Breast epithelium (tissue), 4 donors: ENCODE measurements around the gene TBPL2. TPM values are rescaled to one million over a fixed set of nuclear protein-coding genes. Genes with fewer than 3 reads are reported as not detected.
"Not testable (repeated sequence)": the region's sequence is repeated elsewhere in the genome, so short reads cannot be mapped to it uniquely, and the experiment has no call there.

Experiments
- DNase-seq, 2 donors: peaks; one replicate each; pipeline ENCODE4 v3.0.0-alpha.2; 2019; ENCODE audit warnings: low spot score in 2 of 2
- H3K27ac ChIP-seq, 2 donors: fragments of 200-600 bp; sonication (generic) in 1 of 2; one replicate each; pipeline ENCODE4 v1.5.1; 2016 to 2019; ENCODE audit warnings: mild to moderate bottlenecking in 1 of 2
- H3K27me3 ChIP-seq, 2 donors: fragments of 200-600 bp; sonication (generic) in 1 of 2; one replicate each; pipeline versions ENCODE4 v1.5.1 to v1.6.0; 2017 to 2019; ENCODE audit warnings: control low read depth in 1 of 2, mild to moderate bottlenecking in 1 of 2
- H3K36me3 ChIP-seq: fragments of 200-600 bp; one replicate; pipeline ENCODE4 v1.5.1; 2019
- H3K4me1 ChIP-seq, 2 donors: fragments of 200-600 bp; sonication (generic); one replicate each; pipeline ENCODE4 v1.5.1; 2016 to 2019; ENCODE audit warnings: control low read depth in 1 of 2
- H3K4me3 ChIP-seq, 3 donors: fragments of 200-600 bp; sonication (generic); 1 replicate in 2 of 3; 2 replicates in 1 of 3; pipeline ENCODE4 v1.5.1; 2016 to 2019; ENCODE audit warnings: mild to moderate bottlenecking in 3 of 3, moderate library complexity in 2 of 3
- H3K9me3 ChIP-seq, 2 donors: fragments of 200-600 bp; sonication (generic) in 1 of 2; one replicate each; pipeline ENCODE4 v1.5.1; 2016 to 2019; ENCODE audit warnings: control low read depth in 1 of 2
- CTCF ChIP-seq, 3 donors: fragments of 450-650 bp; IDR thresholded peaks; one replicate each; pipeline ENCODE4 v1.5.1; 2016 to 2017; ENCODE audit warnings: antibody characterized with exemption in 3 of 3, mild to moderate bottlenecking in 3 of 3, moderate library complexity in 3 of 3
- POLR2A ChIP-seq: fragments of 450-650 bp; IDR thresholded peaks from one replicate; pipeline ENCODE4 v1.6.1; 2016; ENCODE audit warnings: antibody characterized with exemption, mild to moderate bottlenecking, moderate library complexity
- POLR2AphosphoS5 ChIP-seq, 3 donors: sonication (generic); formaldehyde crosslinking; IDR thresholded peaks; one replicate each; pipeline ENCODE4 v1.6.1; 2017; ENCODE audit warnings: antibody characterized with exemption in 3 of 3
- intact Hi-C: fragments of 100-400 bp; cut with DNase I; formaldehyde crosslinking; loops from one replicate; pipeline ENCODE4 v1.15.1; 2023; ENCODE audit warnings: low total_unique reads
- total RNA-seq, 3 donors: library from RNA; depleted of rRNA; stranded (reverse); fragments of >200 nt; gene quantifications; one replicate each; pipeline ENCODE4 v1.1.0, GENCODE V29; 2016

TBPL2 gene
- total RNA-seq, 3 donors from 2014 or later: not detected

- no peaks in the 10 kb centered on the region for H3K27me3 ChIP-seq
Measured at GRCh38 chr14:55473786-55474185, 33.4 kb upstream of the TBPL2 start.

GRCh38 chr14:55470025-55470424, 29.6 kb upstream of the TBPL2 start:
- DNase-seq: no peak
- Histone ChIP-seq H3K27ac (no peak overlapping the region), H3K4me1 (no peaks in the 10 kb centered on the region), H3K36me3 (no peaks in the 10 kb centered on the region), H3K4me3 (no peak overlapping the region), H3K27me3 (no peaks in the 10 kb centered on the region), H3K9me3 (peaks cover 0 to 8% of the 10 kb centered on the region in 2 donors)
- intact Hi-C loops: no loop called here
- TF ChIP-seq CTCF (IDR thresholded peaks at IDR 0.05) (no peak), POLR2A (no peak), POLR2AphosphoS5 (IDR thresholded peaks at IDR 0.05) (no peak)

More at GRCh38 chr14:55473786-55474185, 33.4 kb upstream of the TBPL2 start:
- Histone ChIP-seq H3K4me1 (no peaks in the 10 kb centered on the region), H3K36me3 (no peaks in the 10 kb centered on the region), H3K9me3 (no peaks in the 10 kb centered on the region), H3K4me3 (no peak overlapping the region), H3K27ac (no peak overlapping the region)
- TF ChIP-seq POLR2AphosphoS5 (IDR thresholded peaks at IDR 0.05) (no peak), POLR2A (no peak), CTCF (IDR thresholded peaks at IDR 0.05) (no peak)
- DNase-seq: no peak
- intact Hi-C loops: no loop called here

GRCh38 chr14:55467307-55467706, 26.9 kb upstream of the TBPL2 start:
- Histone ChIP-seq H3K27me3 (no peaks in the 10 kb centered on the region), H3K9me3 (peaks cover 0 to 8% of the 10 kb centered on the region in 2 donors), H3K4me3 (no peak overlapping the region), H3K36me3 (no peaks in the 10 kb centered on the region), H3K4me1 (no peaks in the 10 kb centered on the region), H3K27ac (no peak overlapping the region)
- no peak for DNase-seq
- TF ChIP-seq POLR2AphosphoS5 (IDR thresholded peaks at IDR 0.05) (no peak), CTCF (IDR thresholded peaks at IDR 0.05) (no peak), POLR2A (no peak)
- intact Hi-C loops: no loop called here

- Histone ChIP-seq H3K9me3 (no peaks in the 10 kb centered on the region), H3K4me3 (no peak overlapping the region), H3K27me3 (no peaks in the 10 kb centered on the region), H3K4me1 (no peaks in the 10 kb centered on the region), H3K27ac (no peak overlapping the region), H3K36me3 (no peaks in the 10 kb centered on the region)
- DNase-seq: no peak
- TF ChIP-seq CTCF (IDR thresholded peaks at IDR 0.05) (no peak), POLR2AphosphoS5 (IDR thresholded peaks at IDR 0.05) (no peak), POLR2A (no peak)
- intact Hi-C loops: no loop called here
Measured at GRCh38 chr14:55458800-55459515, 18.5 kb upstream of the TBPL2 start.

GRCh38 chr14:55457496-55457895, 17.1 kb upstream of the TBPL2 start:
- no peaks in the 10 kb centered on the region for H3K27me3 ChIP-seq
- intact Hi-C loops: no loop called here
- TF ChIP-seq POLR2AphosphoS5 (IDR thresholded peaks at IDR 0.05) (no peak), POLR2A (no peak), CTCF (IDR thresholded peaks at IDR 0.05) (no peak)
- no peak overlapping the region for H3K4me3 ChIP-seq
- no peaks in the 10 kb centered on the region for H3K9me3 ChIP-seq
- no peak overlapping the region for H3K27ac ChIP-seq
- DNase-seq: no peak
- no peaks in the 10 kb centered on the region for H3K36me3 ChIP-seq
- H3K4me1 ChIP-seq: no peaks in the 10 kb centered on the region

- intact Hi-C loops, H3K27me3 ChIP-seq, H3K27ac ChIP-seq, DNase-seq, H3K9me3 ChIP-seq, H3K4me1 ChIP-seq, H3K4me3 ChIP-seq, H3K36me3 ChIP-seq: not testable (repeated sequence)
Measured at GRCh38 chr14:55456411-55456810, 16.0 kb upstream of the TBPL2 start.
